ENCODE results near the gene ACRBP.
A peak's percentile ranks its signal among the peaks of the same experiment; 100 is the strongest.

ACRBP gene

DNA sequence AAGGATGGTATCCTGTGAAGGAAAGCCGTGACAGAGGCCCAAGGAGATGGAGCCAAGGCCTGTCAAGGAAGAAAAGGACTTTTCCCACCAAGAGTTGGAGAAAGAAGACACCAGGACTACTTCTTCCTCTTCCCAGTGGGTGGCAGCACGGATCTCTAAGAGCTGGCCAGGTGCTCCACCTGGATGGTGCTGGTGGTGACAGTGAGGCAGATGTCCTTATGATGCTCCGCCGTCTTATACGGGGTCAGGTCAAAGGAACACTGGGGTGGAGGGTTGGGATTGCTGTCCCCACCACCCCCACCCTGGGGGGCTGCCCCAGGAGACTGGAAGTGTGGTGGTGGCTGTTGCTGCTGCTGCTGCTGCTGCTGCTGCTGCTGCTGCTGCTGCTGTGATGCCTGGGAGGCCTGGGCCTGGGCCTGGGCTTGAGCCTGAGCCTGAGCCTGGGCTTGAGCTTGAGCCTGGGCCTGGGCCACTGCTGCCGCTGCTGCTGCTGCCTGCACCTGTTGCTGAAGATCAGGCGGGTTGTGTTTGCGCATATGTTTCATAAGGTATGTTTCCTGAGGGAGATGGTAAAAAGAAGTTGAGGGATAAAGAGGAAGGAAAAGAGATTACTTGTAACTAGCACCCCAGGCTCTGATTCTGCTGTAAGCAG is 20.5 kb upstream of the ACRBP start:
- no peak overlapping the region for H3K4me3 ChIP-seq (ENCODE audit: low read depth in 1 of 2, low read length in 2 of 2)
- no peaks in the 10 kb centered on the region for H3K9me3 ChIP-seq (ENCODE audit: insufficient read depth, low read length, severe bottlenecking)
- peaks cover 2% of the 10 kb centered on the region for H3K79me2 ChIP-seq (ENCODE audit: insufficient read depth, low read length)
- H3K27ac ChIP-seq (ENCODE audit: low read length): no peak overlapping the region
- peaks cover 12% of the 10 kb centered on the region for H3K4me1 ChIP-seq (ENCODE audit: insufficient read depth, low read length)
- H3K9ac ChIP-seq (ENCODE audit: low read depth, low read length): no peak overlapping the region
- no peak for ATAC-seq (ENCODE audit: insufficient read depth, low read depth)
- H3K27me3 ChIP-seq (ENCODE audit: insufficient read depth, low read length, poor library complexity): no peaks in the 10 kb centered on the region
- no peak overlapping the region for H3K4me2 ChIP-seq (ENCODE audit: insufficient read depth, low read length)
- H3K36me3 ChIP-seq (ENCODE audit: insufficient read depth, low read length): peaks cover 66% of the 10 kb centered on the region
- DNase-seq: no peak
- 0 out of 2 replicates have a peak, but pooled peaks cover 3% of the 10 kb centered on the region for H4K20me1 ChIP-seq (ENCODE audit: insufficient read depth, low read length)
- no peak overlapping the region for H2AFZ ChIP-seq (ENCODE audit: low read depth, low read length)
- TF ChIP-seq, protein P1, sequence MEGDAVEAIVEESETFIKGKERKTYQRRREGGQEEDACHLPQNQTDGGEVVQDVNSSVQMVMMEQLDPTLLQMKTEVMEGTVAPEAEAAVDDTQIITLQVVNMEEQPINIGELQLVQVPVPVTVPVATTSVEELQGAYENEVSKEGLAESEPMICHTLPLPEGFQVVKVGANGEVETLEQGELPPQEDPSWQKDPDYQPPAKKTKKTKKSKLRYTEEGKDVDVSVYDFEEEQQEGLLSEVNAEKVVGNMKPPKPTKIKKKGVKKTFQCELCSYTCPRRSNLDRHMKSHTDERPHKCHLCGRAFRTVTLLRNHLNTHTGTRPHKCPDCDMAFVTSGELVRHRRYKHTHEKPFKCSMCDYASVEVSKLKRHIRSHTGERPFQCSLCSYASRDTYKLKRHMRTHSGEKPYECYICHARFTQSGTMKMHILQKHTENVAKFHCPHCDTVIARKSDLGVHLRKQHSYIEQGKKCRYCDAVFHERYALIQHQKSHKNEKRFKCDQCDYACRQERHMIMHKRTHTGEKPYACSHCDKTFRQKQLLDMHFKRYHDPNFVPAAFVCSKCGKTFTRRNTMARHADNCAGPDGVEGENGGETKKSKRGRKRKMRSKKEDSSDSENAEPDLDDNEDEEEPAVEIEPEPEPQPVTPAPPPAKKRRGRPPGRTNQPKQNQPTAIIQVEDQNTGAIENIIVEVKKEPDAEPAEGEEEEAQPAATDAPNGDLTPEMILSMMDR (IDR thresholded peaks at IDR 0.05; ENCODE audit: borderline replicate concordance, extremely low read depth, low read length, poor library complexity, severe bottlenecking): peak; percentile 45
- TF ChIP-seq EZH2 (IDR thresholded peaks at IDR 0.05; ENCODE audit: borderline replicate concordance, low read depth, low read length, severe bottlenecking): no peak

DNA sequence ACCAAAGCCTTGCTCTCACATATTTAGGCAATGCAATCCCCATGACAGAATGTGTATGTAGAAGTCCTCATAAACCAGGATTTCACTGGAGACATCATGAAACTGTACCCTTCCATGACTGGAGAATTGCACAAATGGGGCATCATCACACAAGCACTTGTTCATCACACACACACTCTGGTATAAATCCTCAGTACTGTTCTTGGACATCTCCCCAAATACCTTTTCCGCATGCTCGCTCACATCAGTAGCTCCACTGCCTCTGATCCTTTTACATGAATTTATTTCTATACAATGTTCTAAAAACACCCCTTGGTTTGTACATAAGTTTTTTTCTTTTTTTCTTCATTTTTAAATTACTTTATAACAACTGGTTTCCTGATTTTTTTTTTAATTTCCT is 19.0 kb upstream of the ACRBP start:
- H3K79me2 ChIP-seq (ENCODE audit: insufficient read depth, low read length): peaks cover 17% of the 10 kb centered on the region
- ATAC-seq (ENCODE audit: insufficient read depth, low read depth): no peak
- no peak for DNase-seq
- no peak overlapping the region for H2AFZ ChIP-seq (ENCODE audit: low read depth, low read length)
- no peaks in the 10 kb centered on the region for H3K9me3 ChIP-seq (ENCODE audit: insufficient read depth, low read length, severe bottlenecking)
- no peaks in the 10 kb centered on the region for H3K27me3 ChIP-seq (ENCODE audit: insufficient read depth, low read length, poor library complexity)
- H3K36me3 ChIP-seq (ENCODE audit: insufficient read depth, low read length): peaks cover 52% of the 10 kb centered on the region
- H3K27ac ChIP-seq (ENCODE audit: low read length): no peak overlapping the region
- H3K9ac ChIP-seq (ENCODE audit: low read depth, low read length): no peak overlapping the region
- peaks cover 26% of the 10 kb centered on the region for H3K4me1 ChIP-seq (ENCODE audit: insufficient read depth, low read length)
- no peak overlapping the region for H3K4me2 ChIP-seq (ENCODE audit: insufficient read depth, low read length)
- H3K4me3 ChIP-seq (ENCODE audit: low read depth in 1 of 2, low read length in 2 of 2): no peak overlapping the region
- 0 out of 2 replicates have a peak, but pooled peaks cover 2% of the 10 kb centered on the region for H4K20me1 ChIP-seq (ENCODE audit: insufficient read depth, low read length)
- TF ChIP-seq EZH2 (IDR thresholded peaks at IDR 0.05; ENCODE audit: borderline replicate concordance, low read depth, low read length, severe bottlenecking): no peak
- TF ChIP-seq, protein P1 (IDR thresholded peaks at IDR 0.05; ENCODE audit: borderline replicate concordance, extremely low read depth, low read length, poor library complexity, severe bottlenecking): no peak

DNA sequence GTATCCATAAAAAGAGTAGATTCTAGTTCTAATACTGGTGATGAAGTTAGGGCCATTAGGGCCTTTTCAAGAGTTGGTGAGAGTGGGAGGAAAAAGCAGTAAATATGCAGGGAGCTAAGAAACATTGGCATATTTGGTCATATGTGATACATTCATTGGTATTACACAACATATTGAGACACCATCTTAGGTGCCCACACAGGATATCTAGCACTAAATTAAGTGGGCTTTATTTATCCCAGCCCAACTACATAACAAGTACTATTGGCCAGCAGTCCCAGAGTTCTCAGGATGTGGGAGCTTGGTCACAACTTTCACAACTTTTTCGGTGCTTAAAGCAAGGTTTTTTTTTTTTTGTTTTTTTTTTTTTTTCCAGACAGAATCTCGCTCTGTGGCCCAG is 17.7 kb upstream of the ACRBP start:
- Histone ChIP-seq H3K4me3 (ENCODE audit: low read depth in 1 of 2, low read length in 2 of 2) (no peak overlapping the region), H3K27me3 (ENCODE audit: insufficient read depth, low read length, poor library complexity) (no peaks in the 10 kb centered on the region), H3K4me1 (ENCODE audit: insufficient read depth, low read length) (peaks cover 27% of the 10 kb centered on the region), H2AFZ (ENCODE audit: low read depth, low read length) (no peak overlapping the region), H3K4me2 (ENCODE audit: insufficient read depth, low read length) (no peak overlapping the region), H3K27ac (ENCODE audit: low read length) (no peak overlapping the region), H3K9me3 (ENCODE audit: insufficient read depth, low read length, severe bottlenecking) (no peaks in the 10 kb centered on the region), H3K9ac (ENCODE audit: low read depth, low read length) (no peak overlapping the region), H3K36me3 (ENCODE audit: insufficient read depth, low read length) (peaks cover 38% of the 10 kb centered on the region), H3K79me2 (ENCODE audit: insufficient read depth, low read length) (peaks cover 25% of the 10 kb centered on the region), H4K20me1 (ENCODE audit: insufficient read depth, low read length) (no peaks in the 10 kb centered on the region)
- DNase-seq (no peak), ATAC-seq (ENCODE audit: insufficient read depth, low read depth) (no peak)
- TF ChIP-seq, protein P1 (IDR thresholded peaks at IDR 0.05; ENCODE audit: borderline replicate concordance, extremely low read depth, low read length, poor library complexity, severe bottlenecking): no peak
- TF ChIP-seq EZH2 (IDR thresholded peaks at IDR 0.05; ENCODE audit: borderline replicate concordance, low read depth, low read length, severe bottlenecking): no peak

Data from DND-41 (cell line).